Keratinocyte (primary cell): ENCODE measurements around the gene ATP10D.

Experiments used
- CTCF ChIP-seq, 3 experiments: IDR thresholded peaks in 1 of 3; conservative IDR thresholded peaks in 1 of 3; optimal IDR thresholded peaks in 1 of 3; 2 replicates in 2 of 3; 3 replicates in 1 of 3; pipeline versions ENCODE3 to v1.5.1; 2011; ENCODE audit warnings: low read length in 3 of 3, mild to moderate bottlenecking in 3 of 3, moderate library complexity in 2 of 3, control low read depth in 1 of 3, inconsistent platforms in 1 of 3; ENCODE audit not compliant: insufficient read depth in 2 of 3; ENCODE audit errors: extremely low read depth in 1 of 3
- EZH2 ChIP-seq: IDR thresholded peaks from one replicate; pipeline ENCODE4 v1.6.1; 2012; ENCODE audit warnings: inconsistent platforms, mild to moderate bottlenecking, low read length, moderate library complexity

DNA sequence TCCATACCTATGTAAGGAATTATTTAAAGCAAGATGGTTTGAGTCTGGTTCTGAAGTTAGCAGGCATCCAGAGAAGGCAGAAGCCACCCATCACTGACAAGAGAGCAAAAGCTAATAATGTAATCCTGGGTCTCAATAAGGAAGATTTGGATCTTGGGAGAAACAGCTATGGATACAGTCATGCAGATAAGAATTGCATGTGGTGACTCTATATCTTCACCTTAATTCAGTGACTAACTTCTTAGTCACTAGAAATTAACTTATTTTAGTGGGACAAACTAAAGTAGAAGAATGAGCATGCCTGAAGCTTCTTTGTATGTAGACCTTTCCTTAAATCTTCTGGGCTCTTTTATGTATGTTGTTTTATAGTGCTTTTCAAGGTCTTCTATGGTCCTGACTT lies 66.6 kb downstream of the ATP10D start:
- TF ChIP-seq CTCF (optimal IDR thresholded peaks at IDR 0.05 in 1 of 3, IDR thresholded peaks at IDR 0.05 in 1 of 3, conservative IDR thresholded peaks at IDR 0.05 in 1 of 3; ENCODE audit: extremely low read depth in 1 of 3, insufficient read depth in 2 of 3, low read length in 3 of 3), result no peak
- TF ChIP-seq EZH2, result no peak
